Neural progenitor cell (in vitro differentiated cells): ENCODE results near the gene PLEKHO2.

Experiments
- EZH2 ChIP-seq: fragments of 200-600 bp; sonication (generic); IDR thresholded peaks from 2 replicates; pipeline ENCODE4 v1.6.1; 2017; ENCODE audit warnings: antibody characterized with exemption, mild to moderate bottlenecking, moderate library complexity
- EZH2phosphoT487 ChIP-seq: fragments of 200-600 bp; sonication (generic); IDR thresholded peaks from 2 replicates; pipeline ENCODE4 v1.6.1; 2017; ENCODE audit warnings: antibody characterized with exemption
- TF ChIP-seq, protein P1 (sequence below): fragments of 200-600 bp; sonication (generic); IDR thresholded peaks from 2 replicates; pipeline ENCODE4 v1.5.1; 2017; ENCODE audit warnings: antibody characterized with exemption, mild to moderate bottlenecking

DNA sequence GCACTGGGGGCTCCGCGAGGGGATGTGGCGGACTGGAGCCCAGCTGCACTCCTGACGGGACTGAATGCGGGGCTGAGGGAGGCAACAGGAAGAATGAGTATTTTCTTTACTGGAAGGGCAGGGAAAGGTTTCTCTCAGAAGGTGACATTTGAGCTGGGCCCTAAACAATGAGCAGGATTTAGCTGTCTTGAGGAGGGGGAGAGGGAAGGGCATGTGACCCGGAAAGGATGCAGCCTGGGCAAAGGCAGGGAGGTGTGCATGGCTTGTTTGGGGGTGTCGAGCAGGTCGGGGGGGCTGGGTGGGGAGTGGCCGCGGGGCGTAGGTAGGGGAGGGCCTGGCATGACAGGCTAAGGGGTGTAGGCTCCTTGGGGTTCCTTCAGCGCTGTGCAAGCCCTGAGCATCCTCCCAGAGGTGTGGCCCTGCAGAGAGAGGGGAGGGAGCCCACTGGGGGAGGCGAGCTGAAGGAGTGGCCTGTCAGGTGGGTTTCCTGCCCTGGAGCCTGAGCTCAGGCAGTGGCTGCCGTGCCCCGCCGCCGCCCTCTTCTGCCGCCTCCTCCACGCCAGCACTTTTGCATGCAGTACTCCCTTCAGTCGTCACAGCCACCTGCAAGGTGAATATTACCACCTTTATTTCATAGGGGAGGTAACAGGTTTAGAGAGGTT, 52.8 kb downstream of the PLEKHO2 start:
- TF ChIP-seq, protein P1, sequence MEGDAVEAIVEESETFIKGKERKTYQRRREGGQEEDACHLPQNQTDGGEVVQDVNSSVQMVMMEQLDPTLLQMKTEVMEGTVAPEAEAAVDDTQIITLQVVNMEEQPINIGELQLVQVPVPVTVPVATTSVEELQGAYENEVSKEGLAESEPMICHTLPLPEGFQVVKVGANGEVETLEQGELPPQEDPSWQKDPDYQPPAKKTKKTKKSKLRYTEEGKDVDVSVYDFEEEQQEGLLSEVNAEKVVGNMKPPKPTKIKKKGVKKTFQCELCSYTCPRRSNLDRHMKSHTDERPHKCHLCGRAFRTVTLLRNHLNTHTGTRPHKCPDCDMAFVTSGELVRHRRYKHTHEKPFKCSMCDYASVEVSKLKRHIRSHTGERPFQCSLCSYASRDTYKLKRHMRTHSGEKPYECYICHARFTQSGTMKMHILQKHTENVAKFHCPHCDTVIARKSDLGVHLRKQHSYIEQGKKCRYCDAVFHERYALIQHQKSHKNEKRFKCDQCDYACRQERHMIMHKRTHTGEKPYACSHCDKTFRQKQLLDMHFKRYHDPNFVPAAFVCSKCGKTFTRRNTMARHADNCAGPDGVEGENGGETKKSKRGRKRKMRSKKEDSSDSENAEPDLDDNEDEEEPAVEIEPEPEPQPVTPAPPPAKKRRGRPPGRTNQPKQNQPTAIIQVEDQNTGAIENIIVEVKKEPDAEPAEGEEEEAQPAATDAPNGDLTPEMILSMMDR, result no peak
- TF ChIP-seq EZH2 (no peak), EZH2phosphoT487 (no peak)
